Measurements from ENCODE around the gene PPP1R37. TPM values are rescaled to one million over a fixed set of nuclear protein-coding genes. Genes with fewer than 3 reads are reported as not detected.

The PPP1R37 gene
- total RNA-seq, 1 donor from 2014 or later: 38.6 TPM

DNA sequence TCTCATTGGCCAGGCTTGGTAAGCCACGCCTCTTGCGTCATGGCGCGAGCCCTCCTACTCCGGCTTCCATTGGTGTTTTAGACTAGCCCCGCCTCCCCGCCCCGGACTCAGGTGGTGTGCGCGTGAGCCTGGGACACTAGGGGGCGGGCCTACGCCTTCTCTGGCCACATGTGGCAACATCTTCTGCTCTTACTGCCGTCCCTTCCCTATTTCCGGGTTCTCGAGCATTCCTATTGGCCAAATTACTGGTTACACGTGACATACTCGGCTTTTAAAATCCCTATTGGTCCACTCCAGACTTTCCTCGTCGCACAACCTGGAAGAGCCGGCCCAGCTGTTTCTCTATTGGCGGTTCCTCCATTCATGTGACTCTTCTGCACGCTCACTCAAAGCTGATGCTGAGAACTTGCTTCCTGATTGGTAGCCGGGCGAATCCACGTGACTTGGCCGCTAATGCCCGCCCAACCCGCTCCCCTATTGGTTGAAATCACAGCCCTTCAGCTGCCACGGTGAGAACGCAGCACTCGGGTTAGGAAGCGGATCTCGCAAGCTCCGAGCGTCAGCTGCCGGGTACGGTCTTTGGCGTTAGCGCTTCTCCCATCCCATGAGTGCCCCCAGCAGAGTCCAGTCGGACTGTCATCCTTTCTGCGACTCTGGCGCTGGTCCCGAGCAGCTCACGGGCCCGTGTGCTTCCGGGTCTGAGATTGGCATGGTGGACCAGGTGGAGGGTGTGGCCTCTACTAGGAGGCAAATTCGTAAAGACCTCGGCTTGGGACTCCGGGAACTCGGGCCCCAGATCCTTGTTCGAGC lies 85.5 kb downstream of the PPP1R37 start, which contains the start of gene BLOC1S3:
Gene BLOC1S3, plus strand, starts transcription at position 523 of the 810 bp plus-strand sequence. CDS start 513 bp downstream, outside the sequence.
- no peaks in the 10 kb centered on the region for H3K36me3 Mint-ChIP-seq (ENCODE audit: low read depth)
- no peaks in the 10 kb centered on the region for H3K27me3 Mint-ChIP-seq (ENCODE audit: low read depth)
- peak; percentile 66 for TF ChIP-seq CTCF (conservative IDR thresholded peaks at IDR 0.05)
- H3K4me3 Mint-ChIP-seq: peak within 1 kb of the TSS; percentile 95
- peak within 1 kb of the TSS; percentile 71 for H3K27ac Mint-ChIP-seq (ENCODE audit: unreplicated experiment)
- peaks cover 22% of the 10 kb centered on the region for H3K4me1 Mint-ChIP-seq
- no peaks in the 10 kb centered on the region for H3K9me3 Mint-ChIP-seq
- DNase-seq (ENCODE audit: low read depth, low spot score): peak; percentile 99

GRCh38 chr19:45179072-45179891 lies 86.3 kb downstream of the PPP1R37 start:
- Mint-ChIP-seq H3K9me3 (no peaks in the 10 kb centered on the region), H3K4me1 (peaks cover 22% of the 10 kb centered on the region), H3K27me3 (ENCODE audit: low read depth) (no peaks in the 10 kb centered on the region), H3K4me3 (peak overlapping the region; percentile 95), H3K36me3 (ENCODE audit: low read depth) (no peaks in the 10 kb centered on the region), H3K27ac (ENCODE audit: unreplicated experiment) (no peak overlapping the region)
- TF ChIP-seq CTCF (conservative IDR thresholded peaks at IDR 0.05): no peak
- no peak for DNase-seq (ENCODE audit: low read depth, low spot score)

DNA sequence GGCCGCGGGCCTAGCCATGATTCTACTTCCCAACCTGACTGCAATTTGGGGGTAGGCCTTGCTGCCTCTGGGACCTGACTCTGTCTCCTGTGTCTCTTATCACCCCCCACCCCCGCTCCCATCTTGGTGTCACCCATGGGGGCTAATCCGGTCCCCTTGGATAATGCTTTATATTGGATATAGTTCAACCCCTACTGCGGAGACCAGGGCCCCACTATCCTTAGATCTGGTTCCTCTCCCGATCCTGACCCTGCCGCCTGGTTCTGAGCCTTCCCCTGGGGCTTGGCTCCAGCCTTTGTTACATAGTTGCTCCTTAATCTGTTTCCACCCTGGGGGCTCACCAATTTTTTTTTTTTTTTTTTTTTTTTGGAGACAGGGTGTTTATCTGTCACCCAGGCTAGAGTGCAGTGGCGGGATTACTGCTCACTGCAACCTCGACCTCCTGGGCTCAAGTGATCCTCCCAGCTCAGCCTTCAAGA lies 87.0 kb downstream of the PPP1R37 start:
- no peak for TF ChIP-seq CTCF (conservative IDR thresholded peaks at IDR 0.05)
- DNase-seq (ENCODE audit: low read depth, low spot score): no peak
- H3K4me3 Mint-ChIP-seq: peak overlapping the region; percentile 90
- H3K27me3 Mint-ChIP-seq (ENCODE audit: low read depth): no peaks in the 10 kb centered on the region
- no peaks in the 10 kb centered on the region for H3K9me3 Mint-ChIP-seq
- no peaks in the 10 kb centered on the region for H3K36me3 Mint-ChIP-seq (ENCODE audit: low read depth)
- no peak overlapping the region for H3K27ac Mint-ChIP-seq (ENCODE audit: unreplicated experiment)
- peaks cover 22% of the 10 kb centered on the region for H3K4me1 Mint-ChIP-seq

DNA sequence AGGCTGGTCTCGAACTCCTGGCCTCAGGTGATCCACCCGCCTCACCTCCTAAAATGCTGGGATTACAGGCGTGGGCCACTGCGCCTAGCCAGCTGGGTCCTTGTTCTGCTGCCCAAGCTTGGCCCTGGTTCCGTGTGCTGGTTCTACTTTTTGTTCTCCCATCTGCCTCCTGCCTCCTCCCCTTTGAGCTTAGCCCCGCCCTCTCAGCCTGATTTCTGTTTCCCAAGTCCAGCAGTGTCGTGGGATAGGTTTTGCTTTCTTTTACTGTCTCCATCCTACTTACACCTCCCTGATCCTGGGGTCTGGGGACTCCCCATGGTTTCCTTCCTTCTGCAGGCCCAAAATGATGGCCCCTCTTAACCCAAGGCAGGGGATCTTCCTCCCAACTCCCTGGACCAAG lies 88.0 kb downstream of the PPP1R37 start:
- peaks cover 18% of the 10 kb centered on the region for H3K4me1 Mint-ChIP-seq
- H3K4me3 Mint-ChIP-seq: peak overlapping the region; percentile 83
- no peaks in the 10 kb centered on the region for H3K9me3 Mint-ChIP-seq
- no peak for TF ChIP-seq CTCF (conservative IDR thresholded peaks at IDR 0.05)
- H3K36me3 Mint-ChIP-seq (ENCODE audit: low read depth): no peaks in the 10 kb centered on the region
- DNase-seq (ENCODE audit: low read depth, low spot score): no peak
- H3K27ac Mint-ChIP-seq (ENCODE audit: unreplicated experiment): no peak overlapping the region
- H3K27me3 Mint-ChIP-seq (ENCODE audit: low read depth): no peaks in the 10 kb centered on the region

GRCh38 chr19:45182758-45183157 lies 89.8 kb downstream of the PPP1R37 start:
- Mint-ChIP-seq H3K9me3 (no peaks in the 10 kb centered on the region), H3K27me3 (ENCODE audit: low read depth) (no peaks in the 10 kb centered on the region), H3K27ac (ENCODE audit: unreplicated experiment) (no peak overlapping the region), H3K36me3 (ENCODE audit: low read depth) (no peaks in the 10 kb centered on the region), H3K4me3 (no peak overlapping the region), H3K4me1 (peaks cover 15% of the 10 kb centered on the region)
- DNase-seq (ENCODE audit: low read depth, low spot score): no peak
- TF ChIP-seq CTCF (conservative IDR thresholded peaks at IDR 0.05): no peak

Measured in neural crest cell (in vitro differentiated cells).